ENCODE results near the gene ANKRD1. TPM values are rescaled to one million over a fixed set of nuclear protein-coding genes. Genes with fewer than 3 reads are reported as not detected.
A peak's percentile ranks its signal among the peaks of the same experiment; 100 is the strongest.

ANKRD1 gene
- 4.9 and 5.8 TPM in 2 replicates for total RNA-seq
- long read RNA-seq, partial matches to known transcripts = 2 of 7 reads
- long read RNA-seq, other reads (novel, unspliced or antisense) = 4 of 7 reads

DNA sequence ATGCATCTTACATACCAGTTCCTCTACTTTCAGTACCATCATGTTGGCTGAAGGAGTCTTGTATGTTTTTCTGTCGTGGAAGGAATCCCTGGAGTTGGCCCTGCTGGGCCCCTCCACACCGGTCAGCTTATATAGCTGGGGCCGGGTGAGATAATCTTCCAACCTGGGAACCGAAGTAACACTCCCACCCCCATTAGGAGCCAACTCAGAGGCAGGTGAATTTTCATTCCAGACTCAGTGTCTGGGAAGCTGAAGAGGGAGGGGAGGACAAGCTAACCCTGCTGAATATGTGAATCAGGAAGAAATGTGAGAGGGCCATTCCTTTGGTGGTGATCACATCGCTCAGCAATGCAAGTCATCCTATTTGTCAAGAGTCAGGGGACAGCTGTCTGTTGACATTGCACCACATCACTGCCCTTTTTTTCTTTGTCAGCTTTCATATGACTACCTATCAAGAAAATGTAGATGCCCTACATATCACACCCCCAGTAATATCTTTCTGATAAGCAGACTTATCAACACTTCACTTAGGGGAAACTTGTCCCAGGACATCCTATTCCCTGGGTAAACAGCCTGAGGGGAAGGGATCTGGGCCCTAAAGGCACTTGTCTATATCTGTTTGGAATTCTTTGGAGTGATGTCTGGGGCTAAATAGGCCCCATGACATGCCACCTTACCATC lies at the start of gene ANKRD1:
ANKRD1 (minus strand) TSS at position 102 of the 681 bp plus-strand sequence; CDS start at position 42, 60 bp downstream.
- Mint-ChIP-seq H3K4me1 (ENCODE audit: unreplicated experiment) (peaks cover 36% of the 10 kb centered on the region), H3K4me3 (ENCODE audit: unreplicated experiment) (peak within 1 kb of the TSS; percentile 55), H3K9me3 (ENCODE audit: unreplicated experiment) (no peaks in the 10 kb centered on the region), H3K36me3 (ENCODE audit: unreplicated experiment) (no peaks in the 10 kb centered on the region), H3K27ac (ENCODE audit: unreplicated experiment) (peak within 1 kb of the TSS; percentile 76), H3K27me3 (ENCODE audit: unreplicated experiment) (no peaks in the 10 kb centered on the region)
- DNase-seq (ENCODE audit: extremely low spot score, unreplicated experiment) = no peak
- TF ChIP-seq, protein P1, sequence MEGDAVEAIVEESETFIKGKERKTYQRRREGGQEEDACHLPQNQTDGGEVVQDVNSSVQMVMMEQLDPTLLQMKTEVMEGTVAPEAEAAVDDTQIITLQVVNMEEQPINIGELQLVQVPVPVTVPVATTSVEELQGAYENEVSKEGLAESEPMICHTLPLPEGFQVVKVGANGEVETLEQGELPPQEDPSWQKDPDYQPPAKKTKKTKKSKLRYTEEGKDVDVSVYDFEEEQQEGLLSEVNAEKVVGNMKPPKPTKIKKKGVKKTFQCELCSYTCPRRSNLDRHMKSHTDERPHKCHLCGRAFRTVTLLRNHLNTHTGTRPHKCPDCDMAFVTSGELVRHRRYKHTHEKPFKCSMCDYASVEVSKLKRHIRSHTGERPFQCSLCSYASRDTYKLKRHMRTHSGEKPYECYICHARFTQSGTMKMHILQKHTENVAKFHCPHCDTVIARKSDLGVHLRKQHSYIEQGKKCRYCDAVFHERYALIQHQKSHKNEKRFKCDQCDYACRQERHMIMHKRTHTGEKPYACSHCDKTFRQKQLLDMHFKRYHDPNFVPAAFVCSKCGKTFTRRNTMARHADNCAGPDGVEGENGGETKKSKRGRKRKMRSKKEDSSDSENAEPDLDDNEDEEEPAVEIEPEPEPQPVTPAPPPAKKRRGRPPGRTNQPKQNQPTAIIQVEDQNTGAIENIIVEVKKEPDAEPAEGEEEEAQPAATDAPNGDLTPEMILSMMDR (IDR thresholded peaks at IDR 0.05) = no peak

DNA sequence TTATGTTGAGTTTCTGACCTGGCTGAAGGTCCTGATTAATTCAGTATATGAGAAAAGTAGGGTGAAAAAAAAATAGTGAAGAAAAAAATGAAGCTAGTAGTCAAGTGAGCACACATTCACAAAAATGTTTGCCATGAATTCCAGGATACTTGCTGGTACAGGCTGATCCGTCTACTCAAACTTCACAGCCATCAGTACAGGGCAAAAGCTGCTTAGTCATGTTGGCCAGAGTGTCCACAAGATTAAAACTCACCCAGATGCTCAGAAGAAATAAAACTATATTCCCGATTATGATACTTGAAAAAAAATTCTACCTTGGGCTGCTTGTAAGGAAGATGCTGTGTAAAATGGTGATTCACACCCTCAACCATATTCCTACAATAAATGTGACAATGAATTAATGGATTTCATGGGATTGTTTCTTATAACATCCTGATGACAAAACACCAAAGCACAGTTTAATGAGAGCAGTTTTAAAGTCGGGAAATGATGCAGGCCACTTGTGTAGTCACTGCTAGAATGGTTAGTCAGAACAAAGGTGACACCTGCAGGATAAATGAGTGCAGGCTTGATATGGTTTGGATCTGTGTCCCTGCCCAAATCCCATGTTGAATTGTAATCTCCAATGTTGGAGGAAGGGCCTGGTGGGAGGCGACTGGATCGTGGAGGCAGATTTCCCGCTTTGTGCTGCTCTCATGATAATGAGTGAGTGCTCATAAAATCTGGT lies 49.2 kb upstream of the ANKRD1 start:
- H3K9me3 Mint-ChIP-seq (ENCODE audit: unreplicated experiment) = no peaks in the 10 kb centered on the region
- H3K4me3 Mint-ChIP-seq (ENCODE audit: unreplicated experiment) = no peak overlapping the region
- H3K27ac Mint-ChIP-seq (ENCODE audit: unreplicated experiment) = no peak overlapping the region
- DNase-seq (ENCODE audit: extremely low spot score, unreplicated experiment) = no peak
- TF ChIP-seq, protein P1 (IDR thresholded peaks at IDR 0.05) = no peak
- peaks cover 15% of the 10 kb centered on the region for H3K4me1 Mint-ChIP-seq (ENCODE audit: unreplicated experiment)
- no peaks in the 10 kb centered on the region for H3K36me3 Mint-ChIP-seq (ENCODE audit: unreplicated experiment)
- H3K27me3 Mint-ChIP-seq (ENCODE audit: unreplicated experiment) = no peaks in the 10 kb centered on the region

DNA sequence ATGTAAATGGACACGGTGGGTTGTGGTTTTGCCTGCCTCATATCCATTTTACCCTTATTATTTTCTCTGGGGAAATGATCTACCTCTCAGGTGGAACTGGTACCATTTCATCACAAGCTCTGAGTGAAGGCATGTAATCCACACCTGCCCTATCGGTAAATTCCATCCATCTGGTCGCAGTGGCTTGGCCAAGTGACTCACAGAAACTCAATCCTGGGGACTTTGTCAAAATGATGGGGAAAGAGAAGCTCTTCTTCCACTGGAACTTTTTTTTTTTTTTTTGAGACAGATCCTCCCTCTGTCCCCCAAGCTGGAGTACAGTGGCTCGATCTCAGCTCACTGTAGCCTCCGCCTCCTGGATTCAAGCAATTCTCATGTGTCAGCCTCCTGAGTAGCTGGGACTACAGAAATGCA lies 48.2 kb upstream of the ANKRD1 start:
- Mint-ChIP-seq H3K27me3 (ENCODE audit: unreplicated experiment) (no peaks in the 10 kb centered on the region), H3K9me3 (ENCODE audit: unreplicated experiment) (no peaks in the 10 kb centered on the region), H3K4me1 (ENCODE audit: unreplicated experiment) (peaks cover 17% of the 10 kb centered on the region), H3K27ac (ENCODE audit: unreplicated experiment) (no peak overlapping the region), H3K36me3 (ENCODE audit: unreplicated experiment) (no peaks in the 10 kb centered on the region), H3K4me3 (ENCODE audit: unreplicated experiment) (no peak overlapping the region)
- DNase-seq (ENCODE audit: extremely low spot score, unreplicated experiment) = no peak
- TF ChIP-seq, protein P1 (IDR thresholded peaks at IDR 0.05) = no peak

DNA sequence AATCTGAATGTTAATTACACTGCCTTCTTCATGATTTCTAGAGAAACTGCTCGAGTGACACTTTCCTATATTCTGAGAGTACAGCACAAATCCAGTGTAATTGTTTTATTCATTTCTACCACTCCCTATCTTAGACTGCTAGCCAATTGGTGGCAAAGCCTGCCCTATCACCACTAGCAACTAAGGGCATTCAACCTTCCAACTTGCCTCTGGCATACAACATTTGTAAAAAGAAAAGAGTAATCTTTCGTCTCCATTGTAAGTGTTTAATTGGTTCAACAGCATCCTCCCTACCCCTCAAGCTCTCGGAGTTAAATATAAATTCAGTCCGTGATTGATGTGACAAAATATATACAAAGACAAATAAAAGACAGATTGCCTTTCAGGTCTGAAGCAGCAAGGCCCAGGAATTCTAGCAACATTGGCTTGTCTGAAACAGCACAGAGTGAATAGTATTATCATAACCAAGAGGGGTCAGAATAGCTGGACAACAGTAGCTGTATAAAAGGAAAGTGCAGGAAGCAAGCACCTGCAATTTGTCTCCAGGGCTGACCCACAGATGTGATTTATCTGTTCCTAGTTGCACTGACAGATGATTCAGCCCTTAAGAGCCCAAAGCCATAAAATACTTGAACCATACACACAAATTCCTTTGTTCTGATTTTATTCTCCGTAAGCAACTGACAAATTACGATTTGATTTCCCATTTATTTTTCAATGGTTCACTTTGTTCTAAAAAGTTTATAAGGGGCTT lies 47.6 kb upstream of the ANKRD1 start:
- H3K36me3 Mint-ChIP-seq (ENCODE audit: unreplicated experiment) = no peaks in the 10 kb centered on the region
- no peak overlapping the region for H3K27ac Mint-ChIP-seq (ENCODE audit: unreplicated experiment)
- H3K4me1 Mint-ChIP-seq (ENCODE audit: unreplicated experiment) = peaks cover 17% of the 10 kb centered on the region
- DNase-seq (ENCODE audit: extremely low spot score, unreplicated experiment) = no peak
- no peaks in the 10 kb centered on the region for H3K9me3 Mint-ChIP-seq (ENCODE audit: unreplicated experiment)
- no peaks in the 10 kb centered on the region for H3K27me3 Mint-ChIP-seq (ENCODE audit: unreplicated experiment)
- TF ChIP-seq, protein P1 (IDR thresholded peaks at IDR 0.05) = no peak
- H3K4me3 Mint-ChIP-seq (ENCODE audit: unreplicated experiment) = no peak overlapping the region
